HG03520 (cell line): ENCODE measurements around the gene CD82.
A peak's percentile ranks its signal among the peaks of the same experiment; 100 is the strongest.

Experiments
- ATAC-seq: cut with Tn5 transposase; IDR thresholded peaks from one replicate; pipeline ENCODE4 v1.9.1; 2021; ENCODE audit warnings: mild to moderate bottlenecking, moderate library complexity; ENCODE audit not compliant: unreplicated experiment

The CD82 gene

DNA sequence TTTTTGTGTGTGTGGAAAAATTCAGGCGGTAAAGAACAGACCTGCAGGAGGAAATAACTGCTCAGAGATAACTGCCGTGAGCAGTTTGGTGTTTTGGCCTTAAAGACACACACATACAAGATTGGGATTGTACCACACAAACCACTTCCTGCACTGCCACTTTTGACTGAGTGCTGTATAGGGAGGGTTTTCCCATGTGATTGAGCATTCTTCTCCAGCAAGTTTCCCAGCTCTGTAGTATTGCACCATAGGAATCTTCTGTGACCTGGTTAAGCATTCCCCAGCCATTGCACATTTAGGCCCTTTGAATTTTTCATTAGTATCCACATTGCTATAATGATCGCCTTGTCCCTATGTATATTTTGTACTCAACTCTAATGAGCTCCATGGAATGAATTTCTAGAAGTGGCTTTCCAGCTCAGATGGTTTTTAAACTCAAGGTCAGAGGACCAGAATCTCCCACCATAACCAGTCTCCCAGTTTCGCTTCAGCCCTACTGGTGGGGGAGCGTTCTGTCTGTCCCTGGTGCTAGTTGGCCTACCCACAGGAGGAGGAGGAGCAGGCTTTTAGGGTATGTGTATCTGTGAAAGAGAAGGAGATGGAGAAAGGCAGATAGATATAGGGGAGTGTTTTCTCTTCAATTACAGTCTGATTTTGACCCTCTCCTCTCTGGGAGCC lies 9.3 kb downstream of the CD82 start:
- ATAC-seq: no peak

GRCh38 chr11:44575288-44575672 lies 9.8 kb downstream of the CD82 start:
- ATAC-seq: no peak

GRCh38 chr11:44575962-44576361 lies 10.5 kb downstream of the CD82 start:
- no peak for ATAC-seq

GRCh38 chr11:44576656-44577055 lies 11.2 kb downstream of the CD82 start:
- no peak for ATAC-seq

DNA sequence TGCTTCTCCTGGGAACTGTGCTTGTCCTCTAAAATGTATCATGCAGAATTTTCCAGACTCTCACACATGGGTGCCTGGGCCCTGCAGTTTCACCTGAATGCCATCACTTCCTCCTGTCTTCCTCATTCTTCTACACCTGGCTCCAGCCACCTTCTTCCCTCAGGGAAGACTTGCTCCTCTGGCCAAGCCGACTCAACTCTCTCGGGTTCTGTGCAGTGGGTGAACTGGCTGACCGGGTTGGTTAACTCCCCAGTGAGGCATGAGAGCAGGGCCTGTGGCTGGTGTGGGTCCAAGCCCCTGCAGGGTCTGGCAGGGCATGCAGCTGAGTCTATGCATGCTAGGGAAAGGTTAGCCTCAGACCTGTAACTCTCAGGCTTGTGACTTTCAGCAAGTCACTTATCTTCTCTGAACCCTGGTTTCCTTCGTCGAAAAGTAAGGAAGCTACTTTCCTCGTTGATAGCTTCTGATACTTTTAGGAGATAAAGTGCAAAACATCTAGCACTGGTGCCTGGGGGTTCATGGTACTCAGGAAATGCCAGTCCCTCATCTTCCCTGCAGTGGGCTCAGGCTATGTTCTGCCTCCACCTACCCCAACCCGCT lies 11.9 kb downstream of the CD82 start:
- no peak for ATAC-seq

GRCh38 chr11:44578279-44578678 lies 12.8 kb downstream of the CD82 start:
- peak; percentile 47 for ATAC-seq

DNA sequence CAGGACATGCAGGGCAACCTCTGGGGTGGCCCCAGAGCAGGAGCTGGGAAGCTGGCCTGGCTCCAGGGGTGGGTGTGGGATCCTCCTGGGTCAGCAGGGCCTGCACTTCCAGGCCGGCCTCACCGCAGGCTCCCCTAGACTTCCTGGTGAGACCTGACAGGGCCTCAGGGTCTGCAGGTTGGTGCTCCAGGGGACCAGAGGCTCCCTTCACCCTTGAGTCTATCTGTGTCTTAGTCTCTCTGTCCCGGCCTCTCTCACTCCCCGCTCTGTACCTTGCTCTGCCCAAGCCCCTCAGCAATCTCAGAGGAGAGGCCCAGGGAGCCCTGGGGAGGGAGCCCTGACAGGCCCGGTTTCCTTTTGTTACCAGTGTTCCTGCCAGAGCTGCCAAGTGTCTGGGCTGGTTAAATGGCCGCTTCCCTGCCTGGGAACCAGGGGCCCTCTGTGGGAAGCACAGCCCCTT lies 13.9 kb downstream of the CD82 start:
- no peak for ATAC-seq

GRCh38 chr11:44580701-44581100 lies 15.2 kb downstream of the CD82 start:
- no peak for ATAC-seq

DNA sequence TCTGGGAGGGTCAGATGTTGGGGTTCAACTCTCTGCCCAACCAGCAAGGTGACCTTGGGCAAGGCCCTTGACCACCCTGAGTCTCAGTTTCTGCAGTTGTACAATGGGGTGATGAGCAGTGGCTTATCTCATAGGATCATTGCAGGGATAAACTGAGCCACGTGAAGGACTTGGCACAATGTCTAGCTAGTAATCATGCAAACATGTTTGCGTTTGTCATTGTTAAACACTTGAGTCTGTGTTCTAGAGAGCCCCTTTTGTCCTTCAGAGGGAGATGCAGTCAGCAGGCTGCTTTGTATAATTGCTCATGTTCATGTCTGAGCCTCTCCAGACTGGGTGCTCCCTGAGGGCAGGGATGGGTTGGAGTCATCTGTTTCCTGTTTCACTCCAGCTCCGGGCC lies 15.8 kb downstream of the CD82 start:
- ATAC-seq: no peak

DNA sequence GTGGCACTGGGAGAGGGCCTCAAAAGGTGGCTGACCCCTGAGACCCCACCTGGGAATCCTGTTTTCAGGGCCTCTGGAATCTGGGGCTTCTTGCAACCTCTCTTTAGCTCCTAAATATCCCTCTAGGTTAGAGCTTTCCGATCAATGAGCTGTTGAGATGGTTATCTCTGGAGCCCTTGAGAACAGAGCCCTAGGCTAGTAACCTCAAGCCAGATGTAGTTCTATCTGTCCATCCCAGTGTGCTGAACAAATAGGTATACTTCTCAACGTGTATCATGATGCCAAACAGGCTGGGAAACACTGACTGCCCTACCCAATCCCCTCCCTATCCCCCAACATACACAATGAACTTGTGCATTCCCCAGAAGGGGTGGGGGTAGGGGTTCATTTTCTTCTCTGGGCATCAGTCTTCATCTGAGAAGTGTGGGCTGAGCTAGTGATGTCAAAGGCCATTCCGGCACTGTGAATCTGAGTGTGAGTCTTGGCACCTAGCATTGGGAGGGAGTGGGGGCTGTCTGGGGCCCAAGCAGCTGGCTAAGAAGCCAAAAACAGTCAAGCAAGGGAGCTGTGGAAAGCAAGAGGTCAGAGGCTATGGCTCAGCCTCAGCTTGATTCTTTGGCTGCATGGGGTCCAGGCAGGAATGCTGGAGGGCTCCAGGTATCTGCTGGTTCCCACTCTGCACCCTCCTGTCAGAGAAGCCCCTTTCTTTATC lies 17.3 kb downstream of the CD82 start:
- no peak for ATAC-seq

GRCh38 chr11:44583353-44583669 lies 17.8 kb downstream of the CD82 start:
- ATAC-seq: no peak

GRCh38 chr11:44585421-44585820 lies 20.0 kb downstream of the CD82 start:
- ATAC-seq: no peak

GRCh38 chr11:44589301-44589700 lies 23.8 kb downstream of the CD82 start:
- no peak for ATAC-seq

DNA sequence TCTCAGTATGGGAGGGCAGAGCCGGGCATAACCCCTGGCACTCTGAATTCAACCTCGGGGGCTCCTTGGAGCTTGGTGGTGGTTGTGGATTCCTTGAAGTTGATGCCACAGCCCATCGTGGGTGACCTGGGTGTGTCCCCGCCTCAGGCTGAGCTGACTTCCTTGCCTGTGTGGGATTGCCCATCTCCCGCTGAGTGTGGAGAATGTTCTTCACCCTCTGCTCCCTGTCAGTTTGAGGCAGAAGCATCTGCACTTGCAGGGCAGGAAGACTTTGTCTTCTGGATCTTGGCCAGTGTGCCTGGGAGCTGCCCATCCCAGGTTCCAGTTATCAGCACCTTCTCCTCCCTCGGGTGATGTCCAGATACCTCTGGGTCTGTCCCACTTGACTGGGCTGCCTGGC lies 25.3 kb downstream of the CD82 start:
- ATAC-seq: no peak

DNA sequence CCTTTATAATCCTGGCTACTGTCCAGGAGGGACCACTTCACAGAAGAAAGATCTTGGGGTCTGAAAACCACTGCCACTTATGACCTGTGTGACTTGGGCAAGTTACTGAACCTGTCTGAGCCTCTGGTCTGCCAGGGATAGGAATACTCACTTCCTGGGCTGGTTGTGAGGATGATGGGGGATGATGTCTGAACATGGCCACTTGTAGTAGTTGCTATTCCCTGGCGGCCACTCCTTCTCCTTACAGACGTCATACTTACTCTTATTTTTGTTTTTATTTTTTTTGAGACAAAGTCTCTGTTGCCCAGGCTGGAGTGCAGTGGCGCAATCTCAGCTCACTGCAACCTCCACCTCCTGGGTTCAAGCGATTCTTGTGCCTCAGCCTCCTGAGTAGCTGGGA lies 26.1 kb downstream of the CD82 start:
- ATAC-seq: no peak

DNA sequence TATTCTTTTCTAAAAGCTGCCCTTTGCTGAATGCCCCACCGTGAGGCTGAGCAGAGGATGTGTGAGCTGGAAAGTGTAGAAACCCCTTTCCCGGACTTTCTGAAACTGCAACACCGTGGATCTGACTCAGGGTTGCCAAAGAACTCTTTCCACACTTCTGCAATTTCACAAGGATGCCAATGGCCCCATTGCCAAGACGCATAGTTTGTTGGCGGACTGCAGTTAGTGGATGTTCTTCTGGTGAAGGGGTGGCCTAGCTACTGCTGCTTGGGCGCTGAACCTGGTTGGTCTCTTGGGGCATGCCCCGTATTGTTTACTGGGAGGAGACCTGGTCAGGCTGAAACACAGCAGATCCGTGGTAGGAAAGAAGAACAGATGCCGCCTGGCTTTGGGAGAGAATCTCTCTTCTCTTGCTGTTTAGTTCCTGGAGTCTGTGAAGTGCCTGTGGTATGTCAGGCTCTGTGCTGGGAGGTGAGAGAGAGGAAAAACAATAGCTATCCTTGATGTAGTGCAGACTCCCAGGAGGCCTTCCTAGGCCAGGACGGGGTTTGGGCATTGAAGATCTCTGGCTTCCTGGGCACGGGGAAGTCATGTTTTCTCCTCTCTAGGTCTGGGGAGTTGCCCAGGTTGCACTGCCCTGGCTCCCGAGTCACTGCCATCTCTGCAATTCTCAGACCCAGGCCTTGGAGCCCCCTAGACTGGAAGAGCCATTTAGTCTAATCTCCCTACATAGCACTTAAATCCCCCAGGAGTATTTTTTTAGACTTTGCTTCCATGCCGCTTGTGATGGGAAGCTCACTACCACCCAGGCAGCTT lies 26.9 kb downstream of the CD82 start:
- no peak for ATAC-seq

DNA sequence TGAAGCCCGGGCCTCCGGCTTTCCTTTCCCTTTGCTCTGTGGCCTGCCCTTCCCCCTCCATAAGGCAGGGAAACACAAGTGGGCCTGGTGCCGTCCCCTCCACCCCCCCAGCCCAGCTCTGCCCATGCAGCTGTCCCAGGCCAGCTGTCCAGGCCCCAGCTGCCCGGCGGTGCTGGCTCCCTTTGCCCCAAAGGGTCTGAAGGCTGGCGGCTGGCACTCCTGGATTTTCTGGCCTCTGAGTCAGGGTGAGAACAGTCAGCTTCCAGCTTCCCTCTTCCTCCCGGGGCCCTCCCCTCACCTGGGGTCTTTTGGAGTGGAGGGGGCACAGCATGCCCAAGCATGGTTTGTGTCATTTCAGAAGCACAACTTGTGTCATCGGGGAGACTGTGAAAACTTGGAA lies 27.8 kb downstream of the CD82 start:
- ATAC-seq: no peak

- no peak for ATAC-seq
These were observed 29.5 kb downstream of the CD82 start for GRCh38 chr11:44595006-44595405.

DNA sequence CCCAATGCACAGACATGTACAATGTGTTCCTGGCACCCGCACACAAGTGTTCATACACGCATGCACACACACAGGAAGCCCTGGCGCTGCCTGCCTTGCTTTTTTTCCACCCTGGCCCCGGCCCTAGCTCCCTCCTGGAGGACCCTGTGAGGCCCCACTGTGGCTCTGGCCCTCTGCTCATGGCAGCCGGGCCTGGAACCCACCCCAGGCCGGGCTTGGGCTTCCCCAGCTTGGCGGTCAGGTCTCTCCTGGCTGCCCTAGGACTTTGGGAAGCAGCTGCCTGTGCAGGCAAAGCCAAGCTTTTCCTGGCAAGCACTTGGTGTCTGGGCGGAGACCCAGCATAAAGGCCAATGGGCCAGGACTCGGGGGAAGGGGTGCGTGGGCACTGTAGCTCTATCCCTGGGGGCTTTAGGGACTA lies 30.5 kb downstream of the CD82 start:
- ATAC-seq: no peak

GRCh38 chr11:44596525-44597276 lies 31.2 kb downstream of the CD82 start:
- no peak for ATAC-seq
